HUES6 (cell line): ENCODE measurements around the gene GYS1.

Experiments used
- H3K27ac ChIP-seq: 2 replicates; pipeline ENCODE4 v1.7.0; 2013; ENCODE audit warnings: low read depth, mild to moderate bottlenecking, low read length, inconsistent platforms
- H3K27me3 ChIP-seq: 2 replicates; pipeline ENCODE4 v1.6.1; 2013; ENCODE audit warnings: low read length; ENCODE audit not compliant: control insufficient read depth, insufficient read depth
- H3K36me3 ChIP-seq: 2 replicates; pipeline ENCODE4 v1.6.1; 2013; ENCODE audit warnings: low read length; ENCODE audit not compliant: control insufficient read depth, insufficient read depth
- H3K4me1 ChIP-seq: 2 replicates; pipeline ENCODE4 v1.6.1; 2013; ENCODE audit warnings: low read length; ENCODE audit not compliant: control insufficient read depth, insufficient read depth
- H3K4me3 ChIP-seq: 2 replicates; pipeline ENCODE4 v1.5.1; 2013; ENCODE audit warnings: low read depth, low read length
- H3K9ac ChIP-seq: one replicate; pipeline ENCODE4 v1.6.1; 2013; ENCODE audit warnings: mild to moderate bottlenecking, low read length
- H3K9me3 ChIP-seq: 2 replicates; pipeline ENCODE4 v1.6.1; 2013; ENCODE audit warnings: low read depth, low read length; ENCODE audit not compliant: control insufficient read depth, insufficient read depth

The GYS1 gene

DNA sequence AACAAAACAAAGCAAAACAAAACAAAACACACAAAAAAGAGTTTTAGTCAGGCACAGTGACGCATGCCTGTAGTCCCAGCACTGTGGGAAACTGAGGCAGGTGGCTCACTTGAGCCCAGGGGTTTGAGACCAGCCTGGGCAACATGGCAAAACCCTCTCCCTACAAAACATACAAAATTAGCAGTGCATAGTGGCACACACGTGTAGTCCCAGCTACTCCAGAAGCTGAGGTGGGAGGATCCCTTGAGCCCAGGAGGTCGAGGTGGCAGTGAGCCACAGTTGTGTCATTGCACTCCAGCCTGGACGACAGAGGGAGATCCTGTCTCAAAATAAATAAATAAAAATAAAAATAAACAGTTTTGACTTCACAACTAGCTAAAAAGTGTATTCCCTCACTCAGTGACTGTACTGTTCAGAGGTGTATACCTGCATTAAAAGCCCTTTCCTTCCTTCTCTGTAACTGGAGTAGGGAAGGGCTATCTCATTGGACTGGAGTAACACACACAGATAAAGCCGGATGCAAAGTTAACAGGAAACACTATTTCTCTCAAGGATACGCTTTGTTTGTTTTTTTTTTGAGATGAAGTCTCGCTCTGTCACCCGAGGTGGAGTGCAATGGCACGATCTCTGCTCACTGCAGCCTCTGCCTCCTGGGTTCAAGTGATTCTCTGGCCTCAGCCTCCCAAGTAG, 42.1 kb downstream of the GYS1 start:
- no peaks in the 10 kb centered on the region for H3K9me3 ChIP-seq
- H3K4me1 ChIP-seq: peaks cover 7% of the 10 kb centered on the region
- H3K27me3 ChIP-seq: no peaks in the 10 kb centered on the region
- H3K9ac ChIP-seq: no peak overlapping the region
- no peak overlapping the region for H3K27ac ChIP-seq
- H3K4me3 ChIP-seq: no peak overlapping the region
- H3K36me3 ChIP-seq: peaks cover 5% of the 10 kb centered on the region; the same call in 1 of the 2 replicates

DNA sequence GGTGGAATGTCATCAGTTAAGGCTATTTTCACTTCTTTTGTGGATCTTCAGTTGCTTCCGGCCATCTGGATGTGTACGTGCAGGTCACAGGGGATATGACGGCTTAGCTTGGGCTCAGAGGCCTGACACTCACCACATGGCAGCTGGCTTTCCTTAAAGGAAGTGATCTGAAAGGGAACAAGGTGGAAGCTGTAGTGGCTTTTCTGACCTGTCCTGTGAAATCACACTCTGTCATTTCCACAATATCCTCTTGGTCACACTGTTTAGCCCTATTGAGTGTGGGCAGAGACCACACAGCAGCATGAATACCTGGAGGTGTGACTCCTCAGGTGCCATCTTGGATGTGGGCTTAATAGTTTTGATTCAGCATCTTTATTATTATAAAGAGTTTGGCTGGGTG, 43.0 kb downstream of the GYS1 start:
- Histone ChIP-seq H3K9me3 (no peaks in the 10 kb centered on the region), H3K4me1 (no peaks in the 10 kb centered on the region), H3K27ac (no peak overlapping the region), H3K36me3 (no peaks in the 10 kb centered on the region), H3K4me3 (no peak overlapping the region), H3K27me3 (no peaks in the 10 kb centered on the region), H3K9ac (no peak overlapping the region)

DNA sequence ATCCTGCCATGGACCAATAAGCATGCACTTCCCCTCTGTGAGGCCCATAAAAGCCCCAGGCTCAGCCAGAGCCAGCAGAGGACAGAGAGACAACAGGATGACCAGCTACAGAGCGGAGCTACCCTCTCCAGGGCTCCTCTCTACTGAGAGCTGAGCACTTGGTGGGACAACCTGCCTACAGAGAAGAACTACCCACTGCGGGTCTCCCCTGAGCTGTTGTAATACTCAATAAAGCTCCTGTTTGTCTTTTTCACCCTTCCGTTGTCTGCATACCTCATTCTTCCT, 45.9 kb downstream of the GYS1 start:
- Histone ChIP-seq H3K27me3 (no peaks in the 10 kb centered on the region), H3K27ac (no peak overlapping the region), H3K9ac (no peak overlapping the region), H3K36me3 (no peaks in the 10 kb centered on the region), H3K4me3 (no peak overlapping the region), H3K4me1 (no peaks in the 10 kb centered on the region), H3K9me3 (no peaks in the 10 kb centered on the region)

DNA sequence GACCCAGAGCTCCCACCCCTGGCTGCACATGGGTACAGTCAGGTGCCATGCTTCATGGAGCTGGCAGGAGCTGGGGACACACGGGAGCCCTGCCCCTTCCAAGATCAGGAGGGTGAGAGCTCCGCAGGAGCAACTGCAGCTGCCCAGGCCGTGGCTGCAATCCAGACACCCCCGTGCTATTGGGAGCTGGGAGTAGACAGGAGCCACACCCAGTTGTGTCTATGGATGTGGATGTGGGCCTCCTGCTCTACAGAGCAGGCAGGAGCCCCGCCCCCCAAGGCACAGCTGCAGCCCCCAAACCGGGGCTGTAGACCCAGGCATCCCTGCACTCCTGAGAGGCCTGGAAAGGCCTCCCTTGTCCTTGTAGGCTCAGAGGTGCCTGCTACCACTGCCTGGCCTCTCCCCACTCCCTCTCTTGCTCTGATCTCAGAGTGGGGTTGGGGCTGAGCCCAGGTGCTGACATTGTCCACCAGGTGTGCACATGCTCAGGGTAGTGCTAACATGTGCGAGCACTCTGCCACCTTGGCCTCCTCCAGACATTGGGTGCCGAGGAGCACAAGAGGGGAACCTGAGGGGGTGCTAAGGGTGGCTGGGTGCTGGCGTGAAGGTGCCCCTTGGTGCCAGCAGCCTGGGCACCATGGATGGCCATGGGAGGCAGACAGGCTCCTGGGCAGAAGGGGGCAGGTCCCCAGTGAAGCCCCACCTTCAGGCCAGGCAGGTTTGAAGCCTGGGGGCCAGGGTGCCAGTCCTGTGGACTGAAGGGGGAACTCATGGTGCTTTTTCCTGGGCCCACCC, 46.4 kb downstream of the GYS1 start:
- no peaks in the 10 kb centered on the region for H3K9me3 ChIP-seq
- H3K36me3 ChIP-seq: no peaks in the 10 kb centered on the region
- no peak overlapping the region for H3K9ac ChIP-seq
- H3K27ac ChIP-seq: no peak overlapping the region
- H3K27me3 ChIP-seq: no peaks in the 10 kb centered on the region
- H3K4me1 ChIP-seq: no peaks in the 10 kb centered on the region
- H3K4me3 ChIP-seq: no peak overlapping the region

DNA sequence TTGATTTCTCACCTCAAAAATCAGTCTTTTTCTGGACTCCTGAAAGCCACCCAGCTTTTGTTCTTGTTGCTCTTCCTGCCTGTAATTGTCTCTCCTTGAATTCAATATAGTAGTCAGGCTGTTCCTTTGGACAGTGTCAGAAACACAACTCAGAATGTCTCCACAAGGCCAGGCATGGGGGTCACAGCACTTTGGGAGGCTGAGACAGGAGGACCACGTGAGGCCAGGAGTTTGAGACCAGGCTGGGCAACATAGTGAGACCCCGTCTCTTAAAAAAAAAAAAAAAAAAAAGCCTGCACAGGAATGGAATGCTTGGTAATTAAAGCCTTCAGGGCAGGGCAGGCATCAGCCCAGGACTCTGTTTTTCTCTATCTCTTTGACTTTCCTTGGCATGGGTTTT, 47.3 kb downstream of the GYS1 start:
- no peak overlapping the region for H3K27ac ChIP-seq
- no peaks in the 10 kb centered on the region for H3K27me3 ChIP-seq
- H3K9me3 ChIP-seq: no peaks in the 10 kb centered on the region
- H3K4me1 ChIP-seq: no peaks in the 10 kb centered on the region
- H3K4me3 ChIP-seq: no peak overlapping the region
- H3K9ac ChIP-seq: no peak overlapping the region
- no peaks in the 10 kb centered on the region for H3K36me3 ChIP-seq

DNA sequence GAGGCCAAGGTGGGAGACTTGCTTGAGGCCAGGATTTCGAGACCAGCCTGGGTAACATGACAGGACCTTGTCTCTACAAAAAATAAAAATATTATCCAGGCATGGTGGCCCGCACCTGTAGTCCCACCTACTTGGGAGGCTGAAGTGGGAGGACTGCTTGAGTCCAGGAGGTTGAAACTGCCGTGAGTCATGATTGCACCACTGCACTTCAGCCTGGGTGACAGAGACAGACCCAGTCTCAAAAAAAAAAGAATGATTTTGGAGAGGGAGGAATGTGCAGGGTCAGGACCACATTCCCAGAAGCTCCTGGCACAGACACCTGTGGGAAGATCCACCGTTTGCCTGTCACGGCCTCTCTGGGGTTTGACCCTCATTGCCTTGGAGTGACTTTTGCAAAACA, 47.7 kb downstream of the GYS1 start:
- Histone ChIP-seq H3K4me3 (no peak overlapping the region), H3K27ac (no peak overlapping the region), H3K27me3 (no peaks in the 10 kb centered on the region), H3K9ac (no peak overlapping the region), H3K36me3 (no peaks in the 10 kb centered on the region), H3K4me1 (no peaks in the 10 kb centered on the region), H3K9me3 (no peaks in the 10 kb centered on the region)

DNA sequence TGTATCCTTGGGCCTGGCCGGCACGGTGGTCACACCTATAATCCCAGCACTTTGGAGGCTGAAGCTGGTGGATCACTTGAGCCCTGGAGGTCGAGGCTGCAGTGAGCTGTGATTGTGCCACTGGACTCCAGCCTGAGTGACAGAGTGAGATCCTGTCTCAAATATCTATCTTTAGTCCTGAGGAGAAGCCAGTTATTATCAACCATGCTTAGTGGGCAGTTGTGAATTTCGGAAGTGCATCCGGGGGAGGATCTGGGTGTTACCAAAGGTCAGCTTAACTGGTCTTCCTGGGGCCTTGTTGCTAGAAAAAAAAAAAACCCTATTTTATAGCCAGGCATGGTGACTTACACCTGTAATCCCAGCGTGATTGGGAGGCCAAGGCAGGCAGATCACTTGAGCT, 50.0 kb downstream of the GYS1 start:
- Histone ChIP-seq H3K4me3 (no peak overlapping the region), H3K36me3 (no peaks in the 10 kb centered on the region), H3K4me1 (no peaks in the 10 kb centered on the region), H3K9me3 (no peaks in the 10 kb centered on the region), H3K9ac (no peak overlapping the region), H3K27me3 (no peaks in the 10 kb centered on the region), H3K27ac (no peak overlapping the region)

DNA sequence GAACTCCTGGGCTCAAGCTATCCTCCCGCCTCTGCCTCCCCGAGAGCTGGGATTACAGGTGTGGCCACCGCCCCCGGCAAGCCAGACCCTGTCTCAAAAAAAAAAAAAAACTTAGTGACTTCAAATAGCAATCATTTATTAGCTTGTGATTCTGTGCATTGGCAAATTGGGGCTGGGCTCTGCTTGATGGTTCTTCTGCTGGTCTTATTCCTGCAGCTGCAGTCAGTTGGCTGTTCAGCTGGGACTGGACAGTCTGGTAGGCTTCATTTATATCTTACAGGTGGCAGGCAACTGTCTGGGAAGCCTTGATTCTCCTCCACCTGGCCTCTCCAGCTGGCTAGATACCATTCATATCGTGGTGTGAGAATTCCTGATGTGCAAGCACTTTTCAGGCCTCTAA, 52.2 kb downstream of the GYS1 start:
- H3K27ac ChIP-seq: no peak overlapping the region
- no peaks in the 10 kb centered on the region for H3K4me1 ChIP-seq
- no peaks in the 10 kb centered on the region for H3K36me3 ChIP-seq
- H3K27me3 ChIP-seq: no peaks in the 10 kb centered on the region
- H3K9me3 ChIP-seq: no peaks in the 10 kb centered on the region
- H3K4me3 ChIP-seq: no peak overlapping the region
- no peak overlapping the region for H3K9ac ChIP-seq

DNA sequence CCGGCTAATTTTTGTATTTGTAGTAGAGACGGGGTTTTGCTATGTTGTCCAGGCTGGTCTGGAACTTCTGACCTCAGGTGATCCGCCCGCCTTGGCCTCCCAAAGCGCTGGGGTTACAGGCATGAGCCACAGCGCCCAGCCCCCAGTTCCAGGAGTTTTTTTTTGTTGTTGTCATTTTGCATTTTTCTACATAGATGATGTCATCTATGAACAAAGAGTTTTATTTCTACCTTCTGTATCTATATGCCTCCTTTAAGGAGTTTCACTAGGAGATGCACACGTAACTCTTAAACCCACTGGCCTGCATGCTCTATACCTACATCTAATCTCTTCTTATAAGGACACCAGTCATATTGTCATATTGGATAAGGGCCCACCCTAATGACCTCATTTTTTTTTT, 54.9 kb downstream of the GYS1 start:
- Histone ChIP-seq H3K4me3 (no peak overlapping the region), H3K27me3 (peaks cover 17% of the 10 kb centered on the region), H3K36me3 (no peaks in the 10 kb centered on the region), H3K4me1 (peaks cover 11% of the 10 kb centered on the region; the same call in 1 of the 2 replicates), H3K9me3 (no peaks in the 10 kb centered on the region), H3K27ac (no peak overlapping the region), H3K9ac (no peak overlapping the region)

DNA sequence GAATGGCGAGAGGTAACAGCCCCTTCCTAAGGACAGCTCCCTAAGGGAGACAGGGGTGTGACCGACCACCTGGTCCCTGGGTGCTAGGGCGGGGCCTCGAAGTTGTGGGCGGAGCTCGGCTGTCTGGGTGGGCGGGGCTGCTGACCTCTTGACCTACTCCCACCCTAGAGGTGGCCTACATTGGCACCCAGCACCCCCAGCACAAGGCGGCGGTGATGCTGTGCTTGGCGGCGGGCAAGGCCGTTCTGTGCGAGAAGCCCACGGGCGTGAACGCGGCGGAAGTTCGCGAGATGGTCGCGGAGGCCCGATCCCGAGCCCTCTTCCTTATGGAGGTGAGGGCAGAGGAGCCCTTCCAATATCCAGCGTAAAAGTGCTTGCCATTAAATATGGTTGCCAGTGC, 57.2 kb downstream of the GYS1 start:
- no peak overlapping the region for H3K27ac ChIP-seq
- no peak overlapping the region for H3K9ac ChIP-seq
- H3K36me3 ChIP-seq: no peaks in the 10 kb centered on the region
- H3K4me1 ChIP-seq: peaks cover 16% of the 10 kb centered on the region; the same call in 1 of the 2 replicates
- H3K4me3 ChIP-seq: no peak overlapping the region
- H3K27me3 ChIP-seq: peaks cover 35% of the 10 kb centered on the region
- H3K9me3 ChIP-seq: no peaks in the 10 kb centered on the region

DNA sequence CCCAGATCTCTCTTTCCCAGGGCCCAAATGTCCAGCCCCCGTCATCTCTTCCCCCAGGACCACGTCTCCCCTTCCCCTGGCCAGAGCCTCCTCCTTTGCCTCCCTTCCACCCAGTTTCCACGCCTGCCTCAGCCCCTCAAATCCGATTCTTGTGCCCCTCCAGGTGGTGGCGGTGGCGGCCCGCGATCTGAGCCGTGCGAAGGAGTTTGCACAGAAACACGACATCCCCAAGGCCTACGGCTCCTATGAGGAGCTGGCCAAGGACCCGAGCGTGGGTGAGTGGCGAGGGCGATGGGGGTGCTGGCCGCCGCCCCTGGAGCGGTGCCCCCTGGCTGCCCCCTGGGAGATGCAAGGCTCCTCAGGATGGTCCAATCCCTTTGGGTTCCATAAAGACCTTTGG, 58.3 kb downstream of the GYS1 start:
- Histone ChIP-seq H3K9me3 (no peaks in the 10 kb centered on the region), H3K4me1 (peaks cover 16% of the 10 kb centered on the region; the same call in 1 of the 2 replicates), H3K36me3 (no peaks in the 10 kb centered on the region), H3K27me3 (peaks cover 35% of the 10 kb centered on the region), H3K9ac (no peak overlapping the region), H3K27ac (no peak overlapping the region), H3K4me3 (no peak overlapping the region)
